GM18867 (cell line): ENCODE results near the gene LRRC74A.

Experiments
- ATAC-seq: cut with Tn5 transposase; IDR thresholded peaks from one replicate; pipeline ENCODE4 v1.9.1; 2021; ENCODE audit warnings: mild to moderate bottlenecking, moderate library complexity; ENCODE audit not compliant: unreplicated experiment

The LRRC74A gene

GRCh38 chr14:76808990-76809389 is 17.2 kb upstream of the LRRC74A start:
- ATAC-seq: no peak

- no peak for ATAC-seq
Measured at GRCh38 chr14:76810525-76810924, 15.7 kb upstream of the LRRC74A start.

- ATAC-seq: no peak
Measured at GRCh38 chr14:76810953-76811400, 15.2 kb upstream of the LRRC74A start.

- ATAC-seq: no peak
Measured at GRCh38 chr14:76811561-76811960, 14.6 kb upstream of the LRRC74A start.

- ATAC-seq: peak; percentile 13
Measured at GRCh38 chr14:76812093-76812421, 14.2 kb upstream of the LRRC74A start.

GRCh38 chr14:76812422-76813383 is 13.5 kb upstream of the LRRC74A start, which contains the start of gene ANGEL1:
Gene ANGEL1, minus strand, starts transcription at chr14:76812882. Its CDS starts 55 bp downstream, at chr14:76812827.
- peak; percentile 89 for ATAC-seq

GRCh38 chr14:76814726-76815645 is 11.2 kb upstream of the LRRC74A start:
- no peak for ATAC-seq

GRCh38 chr14:76820700-76821099 is 5.5 kb upstream of the LRRC74A start:
- no peak for ATAC-seq

- no peak for ATAC-seq
Measured at GRCh38 chr14:76827696-76828296, 1.6 kb downstream of the LRRC74A start.

- no peak for ATAC-seq
Measured at GRCh38 chr14:76828339-76829012, 2.3 kb downstream of the LRRC74A start.

GRCh38 chr14:76829013-76829365 is 2.8 kb downstream of the LRRC74A start:
- ATAC-seq: no peak

- no peak for ATAC-seq
Measured at GRCh38 chr14:76829650-76830421, 3.6 kb downstream of the LRRC74A start.

GRCh38 chr14:76830556-76830955 is 4.3 kb downstream of the LRRC74A start:
- ATAC-seq: no peak

- ATAC-seq: no peak
Measured at GRCh38 chr14:76832503-76832988, 6.3 kb downstream of the LRRC74A start.

GRCh38 chr14:76833011-76833410 is 6.8 kb downstream of the LRRC74A start:
- no peak for ATAC-seq

- no peak for ATAC-seq
Measured at GRCh38 chr14:76834241-76834661, 8.0 kb downstream of the LRRC74A start.

GRCh38 chr14:76836029-76836630 is 9.9 kb downstream of the LRRC74A start:
- ATAC-seq: no peak

- no peak for ATAC-seq
Measured at GRCh38 chr14:76837524-76837923, 11.3 kb downstream of the LRRC74A start.

- ATAC-seq: no peak
Measured at GRCh38 chr14:76842414-76842813, 16.2 kb downstream of the LRRC74A start.
